ENCODE results near the gene GALNS.

DNA sequence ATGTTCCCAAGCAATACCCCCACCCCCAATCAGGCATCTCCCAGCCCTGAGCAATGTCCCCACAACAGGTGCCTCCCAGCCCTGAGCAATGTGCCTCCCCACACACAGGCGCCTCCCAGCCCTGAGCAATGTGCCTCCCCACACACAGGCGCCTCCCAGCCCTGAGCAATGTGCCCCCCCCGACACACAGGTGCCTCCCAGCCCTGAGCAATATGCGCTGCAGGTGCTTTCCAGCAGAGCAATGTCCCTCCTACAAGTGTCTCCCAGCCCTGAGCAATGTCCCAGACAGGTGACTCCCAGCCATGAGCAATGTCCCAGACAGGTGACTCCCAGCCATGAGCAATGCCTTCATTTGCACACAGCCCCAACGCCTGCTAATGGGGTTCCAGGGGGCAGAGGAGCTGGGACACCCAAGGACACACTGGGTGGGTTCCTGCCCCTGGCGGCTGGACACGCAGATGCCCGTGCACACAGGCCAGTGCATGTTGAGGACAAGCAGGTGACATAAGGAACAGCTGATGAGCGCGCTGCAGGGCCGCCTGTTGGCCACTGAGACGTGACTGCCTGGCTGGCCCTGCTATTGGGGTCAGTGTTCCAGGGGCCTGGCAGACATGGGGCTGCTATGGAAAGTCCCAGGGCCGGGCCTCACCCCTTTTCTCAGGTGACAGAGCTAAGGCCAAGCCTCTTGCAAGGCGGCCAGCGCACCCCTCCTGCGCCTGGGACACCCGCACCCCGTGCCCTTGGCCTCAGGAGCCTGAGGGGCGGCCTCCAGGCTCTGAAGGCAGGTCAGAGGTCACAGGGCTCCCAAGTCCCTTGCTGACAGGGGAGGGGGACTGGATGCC lies 36.6 kb upstream of the GALNS start:
- TF ChIP-seq, protein P1, sequence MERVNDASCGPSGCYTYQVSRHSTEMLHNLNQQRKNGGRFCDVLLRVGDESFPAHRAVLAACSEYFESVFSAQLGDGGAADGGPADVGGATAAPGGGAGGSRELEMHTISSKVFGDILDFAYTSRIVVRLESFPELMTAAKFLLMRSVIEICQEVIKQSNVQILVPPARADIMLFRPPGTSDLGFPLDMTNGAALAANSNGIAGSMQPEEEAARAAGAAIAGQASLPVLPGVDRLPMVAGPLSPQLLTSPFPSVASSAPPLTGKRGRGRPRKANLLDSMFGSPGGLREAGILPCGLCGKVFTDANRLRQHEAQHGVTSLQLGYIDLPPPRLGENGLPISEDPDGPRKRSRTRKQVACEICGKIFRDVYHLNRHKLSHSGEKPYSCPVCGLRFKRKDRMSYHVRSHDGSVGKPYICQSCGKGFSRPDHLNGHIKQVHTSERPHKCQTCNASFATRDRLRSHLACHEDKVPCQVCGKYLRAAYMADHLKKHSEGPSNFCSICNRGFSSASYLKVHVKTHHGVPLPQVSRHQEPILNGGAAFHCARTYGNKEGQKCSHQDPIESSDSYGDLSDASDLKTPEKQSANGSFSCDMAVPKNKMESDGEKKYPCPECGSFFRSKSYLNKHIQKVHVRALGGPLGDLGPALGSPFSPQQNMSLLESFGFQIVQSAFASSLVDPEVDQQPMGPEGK (CRISPR knock-in tag; IDR thresholded peaks at IDR 0.05; ENCODE audit: borderline replicate concordance) = no peak
- no peak for TF ChIP-seq ESRRG (CRISPR knock-in tag; IDR thresholded peaks at IDR 0.05)
- no peak for TF ChIP-seq SNAI2 (CRISPR knock-in tag; IDR thresholded peaks at IDR 0.05)
- no peak for TF ChIP-seq RARB (CRISPR knock-in tag; IDR thresholded peaks at IDR 0.05)
- no peak for TF ChIP-seq ZFP30 (CRISPR knock-in tag; IDR thresholded peaks at IDR 0.05)
- no peak for TF ChIP-seq TCF4 (CRISPR knock-in tag; IDR thresholded peaks at IDR 0.05; ENCODE audit: borderline replicate concordance)
- no peak for TF ChIP-seq ZFP3 (CRISPR knock-in tag; IDR thresholded peaks at IDR 0.05)
- no peak for TF ChIP-seq CSRNP3 (CRISPR knock-in tag; IDR thresholded peaks at IDR 0.05)
- no peak for TF ChIP-seq ISL1 (CRISPR knock-in tag; IDR thresholded peaks at IDR 0.05)
- TF ChIP-seq, protein P2, sequence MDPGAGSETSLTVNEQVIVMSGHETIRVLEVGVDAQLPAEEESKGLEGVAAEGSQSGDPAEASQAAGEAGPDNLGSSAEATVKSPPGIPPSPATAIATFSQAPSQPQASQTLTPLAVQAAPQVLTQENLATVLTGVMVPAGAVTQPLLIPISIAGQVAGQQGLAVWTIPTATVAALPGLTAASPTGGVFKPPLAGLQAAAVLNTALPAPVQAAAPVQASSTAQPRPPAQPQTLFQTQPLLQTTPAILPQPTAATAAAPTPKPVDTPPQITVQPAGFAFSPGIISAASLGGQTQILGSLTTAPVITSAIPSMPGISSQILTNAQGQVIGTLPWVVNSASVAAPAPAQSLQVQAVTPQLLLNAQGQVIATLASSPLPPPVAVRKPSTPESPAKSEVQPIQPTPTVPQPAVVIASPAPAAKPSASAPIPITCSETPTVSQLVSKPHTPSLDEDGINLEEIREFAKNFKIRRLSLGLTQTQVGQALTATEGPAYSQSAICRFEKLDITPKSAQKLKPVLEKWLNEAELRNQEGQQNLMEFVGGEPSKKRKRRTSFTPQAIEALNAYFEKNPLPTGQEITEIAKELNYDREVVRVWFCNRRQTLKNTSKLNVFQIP (CRISPR knock-in tag; IDR thresholded peaks at IDR 0.05; ENCODE audit: borderline replicate concordance, low read depth) = no peak
- TF ChIP-seq, protein P3, sequence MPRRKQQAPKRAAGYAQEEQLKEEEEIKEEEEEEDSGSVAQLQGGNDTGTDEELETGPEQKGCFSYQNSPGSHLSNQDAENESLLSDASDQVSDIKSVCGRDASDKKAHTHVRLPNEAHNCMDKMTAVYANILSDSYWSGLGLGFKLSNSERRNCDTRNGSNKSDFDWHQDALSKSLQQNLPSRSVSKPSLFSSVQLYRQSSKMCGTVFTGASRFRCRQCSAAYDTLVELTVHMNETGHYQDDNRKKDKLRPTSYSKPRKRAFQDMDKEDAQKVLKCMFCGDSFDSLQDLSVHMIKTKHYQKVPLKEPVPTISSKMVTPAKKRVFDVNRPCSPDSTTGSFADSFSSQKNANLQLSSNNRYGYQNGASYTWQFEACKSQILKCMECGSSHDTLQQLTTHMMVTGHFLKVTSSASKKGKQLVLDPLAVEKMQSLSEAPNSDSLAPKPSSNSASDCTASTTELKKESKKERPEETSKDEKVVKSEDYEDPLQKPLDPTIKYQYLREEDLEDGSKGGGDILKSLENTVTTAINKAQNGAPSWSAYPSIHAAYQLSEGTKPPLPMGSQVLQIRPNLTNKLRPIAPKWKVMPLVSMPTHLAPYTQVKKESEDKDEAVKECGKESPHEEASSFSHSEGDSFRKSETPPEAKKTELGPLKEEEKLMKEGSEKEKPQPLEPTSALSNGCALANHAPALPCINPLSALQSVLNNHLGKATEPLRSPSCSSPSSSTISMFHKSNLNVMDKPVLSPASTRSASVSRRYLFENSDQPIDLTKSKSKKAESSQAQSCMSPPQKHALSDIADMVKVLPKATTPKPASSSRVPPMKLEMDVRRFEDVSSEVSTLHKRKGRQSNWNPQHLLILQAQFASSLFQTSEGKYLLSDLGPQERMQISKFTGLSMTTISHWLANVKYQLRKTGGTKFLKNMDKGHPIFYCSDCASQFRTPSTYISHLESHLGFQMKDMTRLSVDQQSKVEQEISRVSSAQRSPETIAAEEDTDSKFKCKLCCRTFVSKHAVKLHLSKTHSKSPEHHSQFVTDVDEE (CRISPR knock-in tag; IDR thresholded peaks at IDR 0.05) = no peak
- no peak for TF ChIP-seq CREB5 (CRISPR knock-in tag; IDR thresholded peaks at IDR 0.05; ENCODE audit: low read depth)

All from SK-N-SH treated with all-trans-retinoic acid at 6 μM for 48 hours (cell line).